NCI-H69 (cell line): ENCODE measurements around the gene ZBTB46.

Experiments
- DNase-seq: peaks from one replicate; lab custom pipeline; 2025; lab: John Stamatoyannopoulos, UW

The ZBTB46 gene

DNA sequence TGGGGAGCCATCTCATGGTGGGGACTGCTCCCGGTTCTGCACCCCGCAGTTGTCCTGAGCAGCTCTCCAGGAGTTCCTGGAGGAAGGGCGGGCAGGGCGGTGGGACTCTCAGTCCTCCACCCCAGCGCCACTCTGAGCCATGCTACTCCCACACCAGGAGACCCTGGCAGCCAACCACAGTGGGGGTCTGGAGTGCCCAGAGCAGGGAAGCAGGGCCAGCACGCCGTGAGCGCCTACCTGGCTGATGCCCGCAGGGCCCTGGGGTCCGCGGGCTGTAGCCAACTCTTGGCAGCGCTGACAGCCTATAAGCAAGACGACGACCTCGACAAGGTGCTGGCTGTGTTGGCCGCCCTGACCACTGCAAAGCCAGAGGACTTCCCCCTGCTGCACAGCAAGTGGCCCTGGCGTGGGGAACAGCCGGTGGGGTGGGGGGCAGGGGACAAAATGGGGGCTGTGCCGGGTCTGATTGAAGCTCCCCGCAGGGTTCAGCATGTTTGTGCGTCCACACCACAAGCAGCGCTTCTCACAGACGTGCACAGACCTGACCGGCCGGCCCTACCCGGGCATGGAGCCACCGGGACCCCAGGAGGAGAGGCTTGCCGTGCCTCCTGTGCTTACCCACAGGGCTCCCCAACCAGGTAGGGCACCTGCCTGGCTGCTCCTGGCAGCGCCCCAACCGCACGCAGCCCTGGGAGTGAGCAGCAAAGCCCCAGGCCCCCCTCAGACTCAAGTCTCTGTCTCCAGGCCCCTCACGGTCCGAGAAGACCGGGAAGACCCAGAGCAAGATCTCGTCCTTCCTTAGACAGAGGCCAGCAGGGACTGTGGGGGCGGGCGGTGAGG, 136.3 kb downstream of the ZBTB46 start:
- DNase-seq, result no peak

DNA sequence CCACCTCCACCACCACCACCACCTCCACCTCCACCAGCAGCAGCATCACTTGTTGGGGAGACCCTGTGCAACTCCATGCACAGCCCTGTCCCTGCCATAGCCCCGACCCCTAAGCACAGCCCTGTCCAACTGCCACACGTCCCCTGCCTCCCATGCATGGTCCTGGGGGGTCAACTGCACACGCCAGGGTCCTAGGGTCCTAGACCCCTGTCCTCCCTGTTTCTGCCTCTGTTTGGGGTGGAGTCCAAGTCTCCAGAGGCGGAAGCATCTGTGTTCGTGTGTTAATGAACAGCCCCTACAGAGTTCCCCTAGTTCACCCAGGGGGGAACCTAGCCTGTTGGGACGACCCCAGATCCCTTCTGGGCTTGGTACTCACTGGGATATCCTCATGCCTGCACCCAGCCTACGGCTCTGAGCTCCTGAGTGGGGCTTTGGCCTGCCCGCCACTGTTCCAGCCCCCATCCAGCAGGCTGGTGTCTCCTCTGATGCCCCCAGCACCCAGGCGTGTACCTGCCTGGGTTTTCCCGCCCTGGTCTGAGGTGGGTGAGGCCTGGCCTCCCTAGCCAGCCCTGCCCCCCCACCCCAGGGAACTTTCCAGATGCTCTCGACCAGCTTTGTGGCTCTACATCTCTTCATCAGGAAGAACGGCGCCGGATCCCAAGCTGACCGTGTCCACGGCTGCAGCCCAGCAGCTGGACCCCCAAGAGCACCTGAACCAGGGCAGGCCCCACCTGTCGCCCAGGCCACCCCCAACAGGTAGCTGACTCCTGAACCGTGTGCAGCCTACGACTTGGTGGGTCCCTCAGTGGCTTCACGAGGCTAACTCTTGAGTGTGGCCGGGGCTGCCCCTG, 137.1 kb downstream of the ZBTB46 start:
- no peak for DNase-seq
